Brain microvascular endothelial cell (primary cell): ENCODE data around the gene FGF2.
"Not testable (repeated sequence)": the region's sequence is repeated elsewhere in the genome, so short reads cannot be mapped to it uniquely, and the experiment has no call there.

ENCODE experiments used
- DNase-seq: peaks from one replicate; pipeline ENCODE4 v3.0.0-alpha.2; 2020
- H3K27ac ChIP-seq: fragments of 250-450 bp; sonication (Bioruptor Pico); 2 replicates; pipeline ENCODE4 v1.5.1; 2020; ENCODE audit warnings: mild to moderate bottlenecking, moderate library complexity
- H3K27me3 ChIP-seq: fragments of 250-450 bp; sonication (Bioruptor Pico); replicated peaks from 2 replicates; pipeline ENCODE4 v1.5.1; 2020; ENCODE audit warnings: mild to moderate bottlenecking
- H3K36me3 ChIP-seq: fragments of 250-450 bp; sonication (Bioruptor Pico); replicated peaks from 2 replicates; pipeline ENCODE4 v1.5.1; 2020; ENCODE audit warnings: mild to moderate bottlenecking
- H3K4me3 ChIP-seq: 2 replicates; pipeline ENCODE4 v1.5.1; 2011; ENCODE audit warnings: low read depth, mild to moderate bottlenecking, control low read depth, low read length, moderate library complexity
- CTCF ChIP-seq: IDR thresholded peaks from 2 replicates; pipeline ENCODE4 v1.5.1; 2011; ENCODE audit warnings: low read depth, mild to moderate bottlenecking, moderate library complexity, low read length, control low read depth, inconsistent platforms; ENCODE audit errors: missing control alignments
- in situ Hi-C: cut with HindIII; loops from 2 replicates; pipeline ENCODE4 v1.10.0; 2017; ENCODE audit warnings: low sequenced_read_pairs, low pct_ligation_motif_present

Gene FGF2

DNA sequence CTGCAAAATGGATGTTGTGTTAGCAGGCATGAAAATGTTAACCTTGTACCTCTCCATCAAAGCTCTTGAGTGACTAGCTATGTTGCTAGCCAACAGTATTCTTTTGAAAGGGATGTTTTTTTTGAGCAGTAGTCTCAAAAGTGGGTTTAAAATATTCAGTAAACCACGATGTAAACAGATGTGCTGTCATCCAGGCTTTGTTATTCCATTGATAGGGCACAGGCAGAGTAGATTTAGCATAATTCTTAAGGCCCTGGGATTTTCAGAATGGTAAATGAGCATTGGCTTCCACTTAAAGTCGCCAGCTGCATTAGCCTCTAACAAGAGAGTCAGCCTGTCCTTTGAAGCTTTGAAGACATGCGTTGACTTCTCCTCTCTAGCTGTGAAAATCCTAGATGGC, 18.4 kb downstream of the FGF2 start:
- Histone ChIP-seq H3K4me3 (no peak overlapping the region), H3K27ac (no peak overlapping the region), H3K36me3 (peaks cover 7% of the 10 kb centered on the region), H3K27me3 (no peaks in the 10 kb centered on the region)
- in situ Hi-C loops, result no loop called here
- no peak for TF ChIP-seq CTCF
- DNase-seq, result no peak

DNA sequence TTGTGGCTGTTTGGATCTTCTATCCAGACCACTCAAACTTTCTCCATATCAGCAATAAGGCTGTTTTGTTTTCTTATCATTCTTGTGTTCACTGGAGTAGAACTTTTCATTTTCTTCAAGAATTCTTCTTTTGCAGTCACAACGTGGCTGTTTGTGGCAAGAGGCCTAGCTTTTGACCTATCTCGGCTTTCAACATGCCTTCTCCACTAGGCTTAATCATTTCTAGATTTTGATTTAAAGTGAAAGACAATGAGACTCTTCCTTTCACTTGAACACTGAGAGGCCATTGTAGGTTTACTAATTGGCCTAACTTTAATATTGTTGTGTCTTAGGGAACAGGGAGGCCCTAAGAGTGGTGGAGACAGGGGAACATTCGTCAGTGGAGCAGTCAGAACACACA, 19.1 kb downstream of the FGF2 start:
- Histone ChIP-seq H3K27ac (no peak overlapping the region), H3K36me3 (peaks cover 3% of the 10 kb centered on the region), H3K4me3 (no peak overlapping the region), H3K27me3 (no peaks in the 10 kb centered on the region)
- no peak for TF ChIP-seq CTCF
- in situ Hi-C loops, result no loop called here
- peak; percentile 7 for DNase-seq

- Histone ChIP-seq H3K36me3 (no peaks in the 10 kb centered on the region), H3K27me3 (no peaks in the 10 kb centered on the region), H3K4me3 (no peak overlapping the region), H3K27ac (no peak overlapping the region)
- no peak for DNase-seq
- no peak for TF ChIP-seq CTCF
- in situ Hi-C loops, result no loop called here
These were observed 21.3 kb downstream of the FGF2 start for GRCh38 chr4:122847931-122848330.

DNA sequence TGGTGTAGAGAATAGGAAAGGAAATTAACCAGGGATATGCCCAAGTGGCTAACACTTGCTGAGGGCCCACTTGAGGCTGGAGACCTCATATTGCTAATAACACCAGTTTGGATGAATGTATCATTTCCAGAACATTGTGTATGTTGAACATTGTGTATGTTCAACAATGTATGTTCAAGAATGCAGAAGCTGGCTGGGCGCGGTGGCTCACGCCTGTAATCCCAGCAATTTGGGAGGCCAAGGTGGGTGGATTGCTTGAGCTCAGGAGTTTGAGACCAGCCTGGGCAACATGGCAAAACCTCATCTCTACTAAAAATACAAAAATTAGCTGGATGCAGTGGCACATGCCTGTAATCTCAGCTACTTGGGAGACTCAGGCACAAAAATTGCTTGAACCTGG, 23.2 kb downstream of the FGF2 start:
- H3K27me3 ChIP-seq, DNase-seq, in situ Hi-C loops, H3K4me3 ChIP-seq, H3K27ac ChIP-seq, H3K36me3 ChIP-seq: not testable (repeated sequence)

DNA sequence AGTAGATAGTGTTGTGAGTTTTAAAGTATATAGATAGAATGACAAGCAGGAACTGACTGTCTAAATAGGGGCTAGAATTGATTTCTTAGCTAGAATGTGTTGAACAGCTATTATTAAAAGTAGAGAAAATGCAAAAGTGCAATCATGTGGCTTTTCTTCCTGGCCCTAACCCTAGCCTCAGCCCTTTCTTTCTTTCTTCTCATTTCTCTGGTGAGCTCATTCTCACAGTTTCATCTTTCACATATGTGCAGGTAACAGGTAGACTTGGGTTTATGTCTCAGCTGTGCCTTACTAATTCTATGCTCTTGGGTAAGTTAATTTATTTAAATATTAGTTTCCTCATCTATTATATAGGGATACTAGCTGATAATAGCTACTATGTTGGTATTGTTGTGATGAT, 24.9 kb downstream of the FGF2 start:
- no peak overlapping the region for H3K27ac ChIP-seq
- in situ Hi-C loops, result no loop called here
- no peak for DNase-seq
- H3K36me3 ChIP-seq, result no peaks in the 10 kb centered on the region
- H3K4me3 ChIP-seq, result no peak overlapping the region
- H3K27me3 ChIP-seq, result no peaks in the 10 kb centered on the region
- TF ChIP-seq CTCF, result no peak

GRCh38 chr4:122854447-122855352, 28.1 kb downstream of the FGF2 start:
- no peak for DNase-seq
- no peak for TF ChIP-seq CTCF
- no peaks in the 10 kb centered on the region for H3K36me3 ChIP-seq
- no peaks in the 10 kb centered on the region for H3K27me3 ChIP-seq
- H3K27ac ChIP-seq, result no peak overlapping the region
- in situ Hi-C loops, result no loop called here
- peak overlapping the region; percentile 6 for H3K4me3 ChIP-seq
